Immature natural killer cell (primary cell): ENCODE measurements around the gene MACF1. TPM values are rescaled to one million over a fixed set of nuclear protein-coding genes. Genes with fewer than 3 reads are reported as not detected.

Experiments used
- DNase-seq, 3 donors: peaks; one replicate each; pipeline ENCODE4 v3.0.0; 2022; ENCODE audit warnings: mixed read lengths in 1 of 3
- H3K27ac Mint-ChIP-seq, 6 donors: one replicate each; pipeline ENCODE4 v1.8.0; 2020; ENCODE audit warnings: mixed read lengths in 6 of 6, mild to moderate bottlenecking in 5 of 6, inconsistent platforms in 4 of 6, moderate library complexity in 3 of 6
- H3K27me3 Mint-ChIP-seq, 3 donors: one replicate each; pipeline ENCODE4 v1.8.0; 2020 to 2021; ENCODE audit warnings: low read depth in 3 of 3, mild to moderate bottlenecking in 3 of 3, mixed read lengths in 3 of 3, moderate library complexity in 3 of 3, inconsistent platforms in 1 of 3
- H3K36me3 Mint-ChIP-seq, 3 donors: one replicate each; pipeline ENCODE4 v1.8.0; 2020; ENCODE audit warnings: mixed read lengths in 3 of 3, inconsistent platforms in 2 of 3, mild to moderate bottlenecking in 2 of 3
- H3K4me1 Mint-ChIP-seq, 2 donors: one replicate each; pipeline ENCODE4 v1.8.0; 2020; ENCODE audit warnings: inconsistent platforms in 2 of 2, mild to moderate bottlenecking in 2 of 2, mixed read lengths in 2 of 2, moderate library complexity in 1 of 2
- H3K4me3 Mint-ChIP-seq, 5 donors: one replicate each; pipeline ENCODE4 v1.8.0; 2020; ENCODE audit warnings: mild to moderate bottlenecking in 5 of 5, mixed read lengths in 5 of 5, inconsistent platforms in 3 of 5, moderate library complexity in 3 of 5
- H3K9me3 Mint-ChIP-seq, 6 donors: one replicate each; pipeline ENCODE4 v1.8.0; 2020; ENCODE audit warnings: mild to moderate bottlenecking in 6 of 6, mixed read lengths in 6 of 6, inconsistent platforms in 4 of 6, moderate library complexity in 3 of 6
- polyA plus RNA-seq, 3 donors: library from polyadenylated mRNA; unstranded; fragments of 300-500 nt; fragmentation: Illumina TruSeq; gene quantifications; one replicate each; pipeline ENCODE4 v1.2.3, GENCODE V29; 2021

MACF1 gene
- polyA plus RNA-seq, 3 donors from 2014 or later = 12.7 to 152 (median 12.9) TPM

- no peak for DNase-seq
- Mint-ChIP-seq H3K4me1 (peaks cover 57 to 68% of the 10 kb centered on the region in 2 donors), H3K9me3 (no peaks in the 10 kb centered on the region), H3K4me3 (no peak overlapping the region), H3K27ac (peak overlapping the region in 5 of 6 donors; percentile 7 to 82 (median 58)), H3K36me3 (peaks cover 3 to 11% (median 9%) of the 10 kb centered on the region in 3 donors), H3K27me3 (no peaks in the 10 kb centered on the region)
Measured at GRCh38 chr1:39212499-39212898, 8.0 kb downstream of the MACF1 start.

GRCh38 chr1:39213511-39214002 is 9.1 kb downstream of the MACF1 start:
- peaks cover 63 to 64% of the 10 kb centered on the region in 2 donors for H3K4me1 Mint-ChIP-seq
- peaks cover 0 to 8% (median 8%) of the 10 kb centered on the region in 3 donors for H3K36me3 Mint-ChIP-seq
- H3K4me3 Mint-ChIP-seq = peak overlapping the region in 1 of 5 donors; percentile 98
- H3K27ac Mint-ChIP-seq = peak overlapping the region; percentile 78 to 95 (median 92)
- H3K9me3 Mint-ChIP-seq = no peaks in the 10 kb centered on the region
- no peaks in the 10 kb centered on the region for H3K27me3 Mint-ChIP-seq
- DNase-seq = no peak

DNA sequence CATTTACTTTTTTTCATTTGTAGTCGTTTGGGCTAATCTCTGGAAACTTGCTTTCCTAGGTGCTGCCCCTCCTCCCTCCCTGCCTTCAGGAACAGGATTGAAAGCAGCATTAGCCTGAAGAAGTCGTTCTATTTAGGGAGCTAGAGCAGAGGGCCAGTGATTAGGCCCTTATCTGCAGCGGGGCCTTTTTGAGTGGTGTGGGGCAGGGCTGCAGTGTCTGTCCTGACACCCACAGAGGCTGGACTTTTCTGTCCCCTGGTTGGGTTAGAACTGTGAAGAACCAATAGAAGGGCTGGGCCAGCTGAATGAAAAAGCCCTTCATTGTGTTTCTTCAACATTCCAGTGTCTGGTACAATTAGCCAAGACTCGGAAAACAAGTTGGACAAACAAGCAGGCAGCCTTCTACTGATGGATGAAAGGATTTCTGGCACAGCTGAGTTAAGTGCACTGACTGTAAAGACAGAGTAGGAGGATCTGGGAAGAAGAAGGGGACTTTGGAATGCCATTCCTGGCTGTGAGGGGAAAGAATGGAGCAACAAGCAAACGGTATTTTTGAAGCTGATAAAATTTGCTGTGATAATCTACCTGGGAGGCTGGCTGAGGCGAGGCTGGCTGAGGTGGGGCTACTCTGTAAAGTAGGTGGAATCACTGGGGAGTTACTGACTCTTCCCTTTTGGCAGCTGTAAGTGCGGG is 9.7 kb downstream of the MACF1 start:
- Mint-ChIP-seq H3K4me1 (peaks cover 69% of the 10 kb centered on the region in 2 donors), H3K4me3 (peak overlapping the region; percentile 48 to 98 (median 88)), H3K27me3 (no peaks in the 10 kb centered on the region), H3K9me3 (no peaks in the 10 kb centered on the region), H3K27ac (peak overlapping the region; percentile 86 to 95 (median 92)), H3K36me3 (peaks cover 0 to 9% (median 8%) of the 10 kb centered on the region in 3 donors)
- DNase-seq = no peak

DNA sequence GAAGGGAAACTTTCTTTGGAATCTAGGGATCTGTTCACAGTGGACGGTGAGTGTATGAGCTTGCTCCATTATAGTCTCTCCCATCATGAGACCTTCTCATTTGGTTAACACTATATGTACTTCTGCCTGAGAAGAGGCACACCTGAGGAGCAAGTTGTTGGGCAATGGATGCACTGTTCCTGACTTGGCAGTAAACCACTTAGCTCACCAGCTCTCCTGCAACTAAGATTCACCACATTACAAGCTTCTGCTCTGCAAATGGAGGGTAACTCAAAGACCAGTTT is 10.2 kb downstream of the MACF1 start:
- H3K27me3 Mint-ChIP-seq = no peaks in the 10 kb centered on the region
- H3K4me3 Mint-ChIP-seq = peak overlapping the region; percentile 88 to 98 (median 90)
- peak overlapping the region; percentile 86 to 95 (median 92) for H3K27ac Mint-ChIP-seq
- no peak for DNase-seq
- peaks cover 69 to 70% of the 10 kb centered on the region in 2 donors for H3K4me1 Mint-ChIP-seq
- peaks cover 0 to 9% (median 4%) of the 10 kb centered on the region in 3 donors for H3K36me3 Mint-ChIP-seq
- no peaks in the 10 kb centered on the region for H3K9me3 Mint-ChIP-seq

DNA sequence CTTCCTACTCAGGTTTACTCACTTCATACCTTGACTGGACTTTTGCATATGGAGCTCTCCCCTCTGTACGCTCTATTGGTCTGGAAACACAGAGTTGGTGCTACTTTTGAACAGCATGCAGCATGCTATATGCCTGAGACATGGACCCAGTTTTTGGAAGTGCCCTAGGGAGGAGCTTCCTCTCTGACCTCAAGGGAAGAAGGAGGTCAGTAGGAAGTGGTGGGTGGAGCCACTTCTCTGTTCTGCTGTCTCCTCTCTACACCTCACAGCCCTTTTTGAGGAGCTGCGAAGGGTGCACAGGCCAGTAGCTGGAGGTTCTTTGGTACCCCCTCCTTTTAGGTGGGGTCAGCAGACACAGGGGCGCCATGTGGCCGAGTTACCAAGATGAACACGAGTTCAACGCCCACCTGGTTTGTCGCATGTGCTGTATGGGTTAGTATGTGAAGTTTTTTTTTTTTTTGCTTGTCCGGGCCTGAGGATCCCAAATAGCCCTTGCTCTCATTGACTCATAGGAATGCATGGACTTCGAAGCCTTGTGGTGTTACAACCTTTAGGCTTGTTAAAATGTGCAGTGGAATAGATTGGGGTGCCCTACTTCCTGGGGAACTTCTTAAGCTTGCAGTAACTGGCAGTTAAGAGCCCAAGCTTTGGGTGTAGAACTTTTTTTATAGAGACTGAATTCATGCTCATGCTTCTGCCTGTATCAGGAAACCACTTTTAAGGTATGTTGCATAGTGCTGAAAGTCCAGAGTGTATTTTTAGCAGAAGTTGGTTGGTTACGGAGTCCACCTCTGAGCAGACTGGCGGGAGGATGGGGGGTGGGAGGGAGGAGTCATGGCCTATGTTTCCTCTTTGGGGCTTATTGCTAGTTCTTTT is 10.7 kb downstream of the MACF1 start:
- H3K27me3 Mint-ChIP-seq = no peaks in the 10 kb centered on the region
- peak overlapping the region; percentile 88 to 98 (median 90) for H3K4me3 Mint-ChIP-seq
- H3K36me3 Mint-ChIP-seq = peaks cover 0 to 8% (median 3%) of the 10 kb centered on the region in 3 donors
- DNase-seq = peak; percentile 45 to 51 (median 49)
- no peaks in the 10 kb centered on the region for H3K9me3 Mint-ChIP-seq
- peaks cover 68 to 72% of the 10 kb centered on the region in 2 donors for H3K4me1 Mint-ChIP-seq
- peak overlapping the region; percentile 86 to 95 (median 92) for H3K27ac Mint-ChIP-seq

GRCh38 chr1:39216771-39217170 is 12.3 kb downstream of the MACF1 start:
- peak overlapping the region; percentile 88 to 98 (median 90) for H3K4me3 Mint-ChIP-seq
- DNase-seq = no peak
- H3K9me3 Mint-ChIP-seq = no peaks in the 10 kb centered on the region
- H3K4me1 Mint-ChIP-seq = peaks cover 75 to 80% of the 10 kb centered on the region in 2 donors
- no peaks in the 10 kb centered on the region for H3K27me3 Mint-ChIP-seq
- H3K27ac Mint-ChIP-seq = peak overlapping the region; percentile 86 to 95 (median 92)
- H3K36me3 Mint-ChIP-seq = peaks cover 0 to 4% (median 0%) of the 10 kb centered on the region in 3 donors

DNA sequence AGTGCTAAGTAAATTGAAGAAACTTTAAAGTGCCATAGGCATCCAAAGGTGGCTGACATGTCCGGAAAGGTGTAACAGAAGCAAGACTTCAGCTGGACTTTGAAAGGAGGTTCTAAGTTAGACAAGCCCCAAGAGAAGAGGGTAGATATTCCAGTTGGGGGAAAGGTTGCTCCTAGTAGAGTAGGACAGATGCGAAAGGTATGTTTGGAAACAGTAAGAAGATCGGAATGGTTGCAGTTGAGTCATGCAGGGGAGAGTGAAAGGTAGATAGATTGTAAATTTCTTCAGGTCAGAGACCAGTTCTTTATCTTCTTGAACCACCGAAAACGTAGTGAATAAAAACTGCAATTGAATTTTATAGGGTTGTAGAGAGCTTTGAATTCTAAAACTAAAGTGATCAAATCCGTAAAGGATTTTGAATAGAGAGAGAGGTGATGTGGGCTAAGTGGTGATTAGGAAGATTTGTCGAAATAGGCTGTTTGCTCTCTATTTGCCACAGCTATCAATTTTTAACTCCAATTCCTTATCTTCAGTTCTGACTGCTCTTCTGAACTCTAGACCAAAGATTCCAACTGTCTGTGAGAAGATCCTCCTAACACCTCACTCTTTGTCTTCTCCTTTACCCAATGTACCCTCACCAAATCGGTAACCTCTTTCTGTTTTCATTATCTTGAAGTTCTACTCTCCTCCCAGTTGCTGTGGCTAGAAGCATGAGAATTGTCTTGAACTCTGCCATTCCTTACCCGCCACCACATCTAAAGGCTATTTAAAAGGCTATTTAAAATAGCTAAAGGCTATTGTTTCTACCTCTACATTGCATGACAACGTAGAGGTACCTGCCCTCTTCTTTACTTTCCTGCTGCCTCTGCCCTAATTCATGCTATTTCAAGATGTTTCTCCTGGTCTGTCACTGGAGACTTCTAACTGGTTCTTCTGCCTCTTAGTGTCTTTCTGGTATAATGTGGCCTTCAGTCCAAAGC is 16.7 kb downstream of the MACF1 start:
- Mint-ChIP-seq H3K36me3 (peaks cover 7 to 17% (median 7%) of the 10 kb centered on the region in 3 donors), H3K9me3 (no peaks in the 10 kb centered on the region), H3K4me3 (peak overlapping the region; percentile 52 to 69 (median 62)), H3K27ac (peak overlapping the region; percentile 41 to 83 (median 74)), H3K4me1 (peaks cover 80 to 84% of the 10 kb centered on the region in 2 donors), H3K27me3 (no peaks in the 10 kb centered on the region)
- no peak for DNase-seq

DNA sequence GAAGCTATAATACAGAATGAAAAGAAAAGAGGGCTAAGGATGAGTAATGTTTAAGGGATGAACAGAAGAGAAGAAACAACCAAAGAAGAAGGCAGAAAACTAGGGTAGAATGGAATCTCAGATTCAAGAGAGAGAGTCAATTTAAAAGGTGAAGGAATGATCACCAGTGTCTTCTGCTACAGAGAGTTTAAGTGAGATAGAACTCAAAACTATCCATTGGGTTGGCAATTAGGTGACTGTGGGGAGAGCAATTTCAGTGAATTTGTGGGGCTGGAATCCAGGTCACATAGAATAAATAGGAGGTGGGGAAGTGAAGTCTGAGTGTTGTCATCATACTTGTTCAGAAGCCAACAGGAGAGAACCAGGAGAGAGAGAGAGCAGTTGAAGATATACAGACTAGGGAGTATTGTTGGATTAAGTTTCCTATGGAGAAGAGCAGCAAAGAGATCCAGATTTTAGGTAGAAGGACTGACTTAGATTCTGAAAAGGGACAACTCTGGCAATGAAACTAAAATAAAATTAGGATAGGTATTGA is 19.9 kb downstream of the MACF1 start:
- H3K27ac Mint-ChIP-seq = peak overlapping the region; percentile 31 to 67 (median 64)
- H3K27me3 Mint-ChIP-seq = no peaks in the 10 kb centered on the region
- H3K9me3 Mint-ChIP-seq = no peaks in the 10 kb centered on the region
- H3K4me3 Mint-ChIP-seq = peak overlapping the region in 1 of 5 donors; percentile 3
- H3K4me1 Mint-ChIP-seq = peaks cover 80 to 84% of the 10 kb centered on the region in 2 donors
- peaks cover 7 to 13% (median 7%) of the 10 kb centered on the region in 3 donors for H3K36me3 Mint-ChIP-seq
- DNase-seq = no peak

GRCh38 chr1:39226836-39227235 is 22.3 kb downstream of the MACF1 start:
- DNase-seq = no peak
- Mint-ChIP-seq H3K9me3 (no peaks in the 10 kb centered on the region), H3K27ac (peak overlapping the region in 4 of 6 donors; percentile 18 to 77 (median 41)), H3K4me1 (peaks cover 81 to 91% of the 10 kb centered on the region in 2 donors), H3K36me3 (peaks cover 7 to 13% (median 7%) of the 10 kb centered on the region in 3 donors), H3K27me3 (peaks cover 0 to 5% (median 0%) of the 10 kb centered on the region in 3 donors), H3K4me3 (no peak overlapping the region)

- peaks cover 74 to 83% of the 10 kb centered on the region in 2 donors for H3K4me1 Mint-ChIP-seq
Measured at GRCh38 chr1:39228252-39228651, 23.8 kb downstream of the MACF1 start.

DNA sequence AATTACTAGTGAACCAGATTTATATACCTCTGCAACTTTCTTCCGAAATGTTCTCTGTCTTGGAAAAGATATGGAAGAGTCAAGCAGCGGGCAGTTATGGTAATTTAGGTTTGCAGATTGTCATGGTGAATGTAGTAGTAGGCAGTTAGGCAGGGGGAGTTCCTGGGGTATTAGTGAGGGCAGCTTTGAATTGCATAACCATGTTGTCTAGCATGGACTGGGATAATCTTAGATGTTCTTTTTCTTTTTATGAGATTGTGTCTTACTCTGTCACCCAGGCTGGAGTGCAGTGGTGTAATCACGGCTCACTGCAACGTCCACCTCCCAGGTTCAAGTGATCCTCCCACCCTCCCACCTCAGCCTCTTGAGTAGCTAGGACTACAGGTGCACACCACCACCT is 25.0 kb downstream of the MACF1 start:
- Mint-ChIP-seq H3K27ac (peak overlapping the region; percentile 53 to 88 (median 83)), H3K9me3 (no peaks in the 10 kb centered on the region), H3K4me1 (peaks cover 64 to 70% of the 10 kb centered on the region in 2 donors), H3K4me3 (peak overlapping the region in 2 of 5 donors; percentile 14 to 37), H3K36me3 (peaks cover 3 to 8% (median 6%) of the 10 kb centered on the region in 3 donors), H3K27me3 (peaks cover 0 to 6% (median 0%) of the 10 kb centered on the region in 3 donors)
- no peak for DNase-seq

More at GRCh38 chr1:39228252-39228651, 23.8 kb downstream of the MACF1 start:
- H3K27ac Mint-ChIP-seq = peak overlapping the region in 5 of 6 donors; percentile 52 to 82 (median 76)
- peaks cover 0 to 6% (median 0%) of the 10 kb centered on the region in 3 donors for H3K27me3 Mint-ChIP-seq
- no peak for DNase-seq
- no peaks in the 10 kb centered on the region for H3K9me3 Mint-ChIP-seq
- peaks cover under 1 to 11% (median 6%) of the 10 kb centered on the region in 3 donors for H3K36me3 Mint-ChIP-seq
- no peak overlapping the region for H3K4me3 Mint-ChIP-seq
